Raji (cell line): Measurements from ENCODE around the gene DCUN1D2.

ENCODE experiments used
- POLR2A ChIP-seq: IDR thresholded peaks from 2 replicates; pipeline ENCODE4 v1.6.1; 2011; ENCODE audit warnings: low read depth, low read length, control low read depth; ENCODE audit not compliant: insufficient read depth

DCUN1D2 gene

DNA sequence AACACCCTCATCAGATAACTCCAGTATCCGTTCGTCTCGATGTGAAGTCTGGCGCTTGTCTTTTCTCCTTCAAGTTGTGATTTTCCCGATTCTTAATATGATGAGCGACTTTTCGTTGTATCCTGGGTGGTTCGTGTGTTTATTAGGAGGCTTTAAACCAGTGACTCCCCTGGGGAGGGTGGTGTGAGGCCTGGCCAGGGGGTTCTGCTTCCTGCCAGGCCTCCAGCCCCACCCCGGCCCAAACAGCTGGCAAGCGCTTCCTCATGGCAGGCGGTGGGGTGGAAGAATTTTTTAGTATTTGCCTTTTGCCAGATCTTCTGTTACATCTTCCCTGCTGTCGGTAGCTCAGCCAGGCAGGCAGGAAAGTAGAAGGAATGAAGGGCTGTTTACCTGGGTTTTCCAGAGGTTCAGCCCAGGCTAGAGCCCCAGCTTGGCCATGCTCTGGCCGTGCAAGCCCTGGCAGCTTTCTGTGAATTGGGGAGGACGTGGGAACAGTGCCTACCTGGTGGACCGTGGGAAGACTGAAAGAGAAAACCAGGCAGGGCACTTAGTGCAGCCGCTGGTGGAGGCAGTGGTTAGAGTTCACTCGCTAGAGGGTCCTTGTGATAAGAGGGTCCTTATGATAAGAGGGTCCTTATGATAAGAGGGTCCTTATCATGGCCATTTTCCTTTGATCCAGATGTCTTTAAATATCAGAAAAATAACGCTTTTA, 37.7 kb upstream of the DCUN1D2 start:
- no peak for TF ChIP-seq POLR2A

- no peak for TF ChIP-seq POLR2A
Observed at GRCh38 chr13:113527272-113527958, 36.9 kb upstream of the DCUN1D2 start.

DNA sequence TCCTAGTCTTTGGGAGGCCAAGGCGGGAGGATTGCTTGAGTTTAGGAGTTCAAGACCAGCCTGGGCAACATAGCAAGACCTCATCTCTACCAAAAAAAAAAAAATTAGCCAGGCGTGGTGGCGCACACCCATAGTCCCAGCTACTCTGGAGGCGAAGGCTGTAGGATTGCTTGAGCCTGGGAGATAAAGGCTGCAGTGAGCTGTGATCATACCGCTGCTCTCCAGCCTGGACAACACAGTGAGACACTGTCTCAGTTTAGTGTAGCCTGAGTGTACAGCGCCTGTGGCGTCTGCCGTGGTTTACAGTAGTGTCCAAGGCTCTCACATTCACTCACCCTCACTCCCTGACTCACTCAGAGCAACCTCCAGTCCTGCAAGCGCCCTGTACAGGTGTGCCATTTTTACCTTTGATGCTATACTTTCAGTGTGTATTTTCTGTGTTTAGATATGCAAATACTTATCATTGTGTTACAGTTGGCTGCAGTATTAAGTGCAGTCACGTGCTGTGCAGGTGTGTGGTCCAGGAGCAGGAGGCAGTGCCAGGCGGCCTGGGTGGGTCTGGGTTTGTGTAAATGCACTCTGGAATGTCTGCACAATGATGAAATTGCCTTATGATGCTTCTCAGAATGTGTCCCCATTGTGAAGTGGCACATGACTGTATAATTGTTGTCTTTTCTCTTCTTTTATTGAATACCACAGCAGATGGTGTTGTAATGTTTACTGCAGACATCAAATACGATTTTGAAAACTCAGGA, 36.1 kb upstream of the DCUN1D2 start:
- no peak for TF ChIP-seq POLR2A

GRCh38 chr13:113520571-113520970, 30.1 kb upstream of the DCUN1D2 start:
- TF ChIP-seq POLR2A, result no peak

DNA sequence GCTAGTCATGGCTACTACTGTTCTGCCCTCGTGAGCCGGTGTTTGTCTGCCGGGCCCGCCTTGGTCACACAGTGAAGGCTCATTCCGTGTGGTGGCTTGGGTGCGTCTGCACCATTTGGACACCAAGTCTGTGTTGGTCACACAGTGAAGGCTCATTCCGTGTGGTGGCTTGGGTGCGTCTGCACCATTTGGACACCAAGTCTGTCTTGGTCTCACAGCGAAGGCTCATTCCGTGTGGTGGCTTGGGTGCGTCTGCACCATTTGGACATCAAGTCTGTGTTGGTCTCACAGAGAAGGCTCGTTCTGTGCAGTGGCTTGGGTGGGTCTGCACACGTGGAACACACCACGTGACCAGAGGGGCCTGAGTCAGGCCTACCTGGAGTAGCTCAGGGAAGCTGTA, 29.0 kb upstream of the DCUN1D2 start:
- no peak for TF ChIP-seq POLR2A

GRCh38 chr13:113518076-113518803, 27.7 kb upstream of the DCUN1D2 start:
- no peak for TF ChIP-seq POLR2A

- TF ChIP-seq POLR2A, result no peak
Observed at GRCh38 chr13:113514847-113515246, 24.3 kb upstream of the DCUN1D2 start.

- no peak for TF ChIP-seq POLR2A
Observed at GRCh38 chr13:113513761-113514160, 23.2 kb upstream of the DCUN1D2 start.

GRCh38 chr13:113511361-113511760, 20.9 kb upstream of the DCUN1D2 start:
- no peak for TF ChIP-seq POLR2A

- TF ChIP-seq POLR2A, result no peak
Observed at GRCh38 chr13:113510871-113511270, 20.4 kb upstream of the DCUN1D2 start.

DNA sequence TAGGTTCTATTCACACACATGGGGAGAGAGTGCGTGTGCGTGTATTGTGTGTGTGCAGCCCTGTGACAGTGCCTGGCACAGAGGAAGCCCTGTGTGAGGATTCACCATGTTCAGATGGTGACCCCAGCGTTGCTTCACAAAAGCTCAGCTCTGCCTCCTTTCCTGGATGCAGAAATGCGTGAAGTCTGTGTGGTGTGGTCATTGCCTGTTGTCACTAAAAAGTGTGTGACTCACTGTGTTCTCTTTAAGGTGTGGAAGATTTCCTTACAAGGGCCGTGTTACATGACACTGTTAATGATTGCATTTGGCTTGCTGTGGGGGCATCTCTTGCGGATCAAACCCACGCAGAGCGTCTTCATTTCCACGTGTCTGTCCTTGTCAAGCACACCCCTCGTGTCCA, 19.5 kb upstream of the DCUN1D2 start:
- no peak for TF ChIP-seq POLR2A

- TF ChIP-seq POLR2A, result no peak
Observed at GRCh38 chr13:113508521-113509254, 18.2 kb upstream of the DCUN1D2 start.

DNA sequence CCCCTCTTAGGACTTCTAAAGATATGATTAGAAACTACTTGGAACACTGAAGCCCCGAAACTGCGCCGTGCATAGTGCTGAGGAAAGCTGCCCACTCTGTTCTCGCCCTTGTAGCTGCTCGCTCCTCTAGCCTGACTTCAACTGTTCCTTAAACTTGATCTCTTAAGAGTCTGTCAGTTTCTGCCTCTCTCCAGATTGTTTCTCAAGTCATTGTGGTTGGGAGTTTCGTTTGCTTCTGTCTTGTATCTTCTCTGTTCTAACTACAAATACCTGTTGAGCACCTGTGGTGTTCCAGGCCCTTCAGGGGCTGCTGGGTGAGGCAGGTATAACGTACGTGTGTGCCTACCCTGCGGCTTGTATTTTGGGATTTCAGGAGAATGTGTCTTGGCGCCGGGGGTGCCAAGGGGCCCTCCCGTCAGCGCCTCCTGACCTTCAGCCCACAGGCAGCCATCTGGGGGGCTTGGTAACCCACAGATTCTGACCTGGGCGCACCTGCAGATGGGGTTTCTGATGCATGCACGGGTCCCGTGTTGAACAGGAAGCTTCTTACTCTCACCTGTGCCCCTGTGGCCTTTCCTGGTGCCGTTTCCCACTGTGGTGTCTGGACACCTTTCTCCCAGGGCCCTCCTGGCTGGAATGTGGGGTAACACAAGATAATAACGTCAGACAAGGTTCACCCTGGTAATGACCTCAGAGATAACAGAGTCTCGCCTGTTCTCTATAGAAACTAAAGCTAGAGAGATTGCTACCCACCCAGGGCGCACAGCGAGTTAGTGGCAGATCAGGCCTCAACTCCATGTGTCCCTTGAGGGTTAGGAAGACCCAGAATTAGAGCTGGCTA, 17.2 kb upstream of the DCUN1D2 start:
- no peak for TF ChIP-seq POLR2A
